CD4-positive, CD25-positive, alpha-beta regulatory T cell (primary cell): ENCODE data around the gene EXOC1. TPM values are rescaled to one million over a fixed set of nuclear protein-coding genes. Genes with fewer than 3 reads are reported as not detected.

Source experiments
- ATAC-seq, 2 donors: fragments of 150-1000 bp; cut with Tn5 transposase; one replicate each; pipeline ENCODE4 v1.10.0; 2021; ENCODE audit warnings: low read depth in 2 of 2, moderate number of reproducible peaks in 2 of 2, moderate library complexity in 1 of 2
- DNase-seq, 3 donors: peaks; one replicate each; pipeline versions ENCODE4 v3.0.0 to v3.0.0-alpha.2; 2012 to 2022; ENCODE audit warnings: mixed read lengths in 1 of 3
- H3K27ac ChIP-seq: one replicate; pipeline ENCODE4 v1.7.0; 2013; ENCODE audit warnings: mild to moderate bottlenecking, low read length; ENCODE audit not compliant: insufficient read depth, poor library complexity, severe bottlenecking
- H3K27me3 ChIP-seq: one replicate; pipeline ENCODE4 v1.7.0; 2013; ENCODE audit warnings: low read length; ENCODE audit not compliant: control insufficient read depth, insufficient read depth
- H3K36me3 ChIP-seq: one replicate; pipeline ENCODE4 v1.7.0; 2013; ENCODE audit warnings: mild to moderate bottlenecking, low read length, moderate library complexity; ENCODE audit not compliant: control insufficient read depth, insufficient read depth
- H3K4me1 ChIP-seq: 2 replicates; pipeline ENCODE4 v1.7.0; 2013; ENCODE audit warnings: mild to moderate bottlenecking, low read length; ENCODE audit not compliant: insufficient read depth, control insufficient read depth, poor library complexity, severe bottlenecking
- H3K4me3 ChIP-seq: one replicate; pipeline ENCODE4 v1.7.0; 2013; ENCODE audit warnings: low read depth, mild to moderate bottlenecking, low read length, moderate library complexity
- H3K9me3 ChIP-seq, 2 experiments: 1 replicate in 1 of 2; 2 replicates in 1 of 2; pipeline ENCODE4 v1.7.0; 2013; ENCODE audit warnings: low read length in 2 of 2, mild to moderate bottlenecking in 1 of 2, moderate library complexity in 1 of 2; ENCODE audit not compliant: control insufficient read depth in 2 of 2
- H3K27ac Mint-ChIP-seq, 3 donors: one replicate each; pipeline ENCODE4 v1.8.0; 2020 to 2022; ENCODE audit warnings: mild to moderate bottlenecking in 3 of 3, mixed read lengths in 3 of 3, moderate library complexity in 2 of 3
- H3K27me3 Mint-ChIP-seq: one replicate; pipeline ENCODE4 v1.8.0; 2022; ENCODE audit warnings: mild to moderate bottlenecking, mixed read lengths
- H3K36me3 Mint-ChIP-seq: one replicate; pipeline ENCODE4 v1.8.0; 2020; ENCODE audit warnings: mixed read lengths
- H3K4me1 Mint-ChIP-seq, 4 donors: one replicate each; pipeline ENCODE4 v1.8.0; 2020 to 2022; ENCODE audit warnings: mixed read lengths in 4 of 4, mild to moderate bottlenecking in 1 of 4
- H3K4me3 Mint-ChIP-seq, 4 donors: one replicate each; pipeline ENCODE4 v1.8.0; 2020 to 2022; ENCODE audit warnings: mild to moderate bottlenecking in 4 of 4, mixed read lengths in 4 of 4, moderate library complexity in 3 of 4
- H3K9me3 Mint-ChIP-seq, 7 donors: one replicate each; pipeline ENCODE4 v1.8.0; 2020 to 2022; ENCODE audit warnings: mixed read lengths in 7 of 7, mild to moderate bottlenecking in 3 of 7, moderate library complexity in 2 of 7
- polyA plus RNA-seq, 4 donors: library from polyadenylated mRNA; unstranded; fragments of 300-500 nt; fragmentation: Illumina TruSeq; gene quantifications; one replicate each; pipeline ENCODE4 v1.2.3, GENCODE V29; 2021
- total RNA-seq: library from RNA; stranded (reverse); gene quantifications from one replicate; pipeline ENCODE4 v1.2.3, GENCODE V29; 2022

EXOC1 gene, protein sequence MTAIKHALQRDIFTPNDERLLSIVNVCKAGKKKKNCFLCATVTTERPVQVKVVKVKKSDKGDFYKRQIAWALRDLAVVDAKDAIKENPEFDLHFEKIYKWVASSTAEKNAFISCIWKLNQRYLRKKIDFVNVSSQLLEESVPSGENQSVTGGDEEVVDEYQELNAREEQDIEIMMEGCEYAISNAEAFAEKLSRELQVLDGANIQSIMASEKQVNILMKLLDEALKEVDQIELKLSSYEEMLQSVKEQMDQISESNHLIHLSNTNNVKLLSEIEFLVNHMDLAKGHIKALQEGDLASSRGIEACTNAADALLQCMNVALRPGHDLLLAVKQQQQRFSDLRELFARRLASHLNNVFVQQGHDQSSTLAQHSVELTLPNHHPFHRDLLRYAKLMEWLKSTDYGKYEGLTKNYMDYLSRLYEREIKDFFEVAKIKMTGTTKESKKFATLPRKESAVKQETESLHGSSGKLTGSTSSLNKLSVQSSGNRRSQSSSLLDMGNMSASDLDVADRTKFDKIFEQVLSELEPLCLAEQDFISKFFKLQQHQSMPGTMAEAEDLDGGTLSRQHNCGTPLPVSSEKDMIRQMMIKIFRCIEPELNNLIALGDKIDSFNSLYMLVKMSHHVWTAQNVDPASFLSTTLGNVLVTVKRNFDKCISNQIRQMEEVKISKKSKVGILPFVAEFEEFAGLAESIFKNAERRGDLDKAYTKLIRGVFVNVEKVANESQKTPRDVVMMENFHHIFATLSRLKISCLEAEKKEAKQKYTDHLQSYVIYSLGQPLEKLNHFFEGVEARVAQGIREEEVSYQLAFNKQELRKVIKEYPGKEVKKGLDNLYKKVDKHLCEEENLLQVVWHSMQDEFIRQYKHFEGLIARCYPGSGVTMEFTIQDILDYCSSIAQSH
- total RNA-seq (23.3 TPM), polyA plus RNA-seq (10 to 100 TPM; 14.8 to 24.3 (median 16.1) TPM)

- Histone ChIP-seq H3K27me3 (no peaks in the 10 kb centered on the region), H3K9me3 (no peaks in the 10 kb centered on the region), H3K4me3 (peak within 1 kb of the TSS; percentile 88), H3K27ac (peak within 1 kb of the TSS; percentile 85), H3K36me3 (peaks cover 10% of the 10 kb centered on the region), H3K4me1 (peaks cover 39% of the 10 kb centered on the region)
- Mint-ChIP-seq H3K36me3 (peaks cover 12% of the 10 kb centered on the region), H3K9me3 (peaks cover 0 to 4% (median 0%) of the 10 kb centered on the region in 7 donors), H3K27me3 (peaks cover 7% of the 10 kb centered on the region), H3K27ac (peak within 1 kb of the TSS; percentile 93 to 97 (median 95)), H3K4me3 (peak within 1 kb of the TSS in 1 of 4 donors; percentile 45), H3K4me1 (peaks cover 22 to 48% (median 37%) of the 10 kb centered on the region in 4 donors)
- ATAC-seq: peak; percentile 94
- DNase-seq: peak; percentile 93 to 97 (median 96)
Observed at GRCh38 chr4:55853484-55854046, at the start of gene EXOC1. EXOC1 (plus strand) TSS chr4:55853648; CDS start chr4:55858324, 4,676 bp downstream.

- Histone ChIP-seq H3K9me3 (no peaks in the 10 kb centered on the region), H3K4me3 (no peak overlapping the region), H3K36me3 (no peaks in the 10 kb centered on the region), H3K27me3 (peaks cover 2% of the 10 kb centered on the region), H3K4me1 (no peaks in the 10 kb centered on the region), H3K27ac (no peak overlapping the region)
- no peaks in the 10 kb centered on the region for H3K4me1 Mint-ChIP-seq
- DNase-seq (no peak), ATAC-seq (no peak)
- H3K27me3 Mint-ChIP-seq: peaks cover 22% of the 10 kb centered on the region
- H3K9me3 Mint-ChIP-seq: peaks cover 0 to 2% (median 0%) of the 10 kb centered on the region in 7 donors
- no peak overlapping the region for H3K27ac Mint-ChIP-seq
- H3K36me3 Mint-ChIP-seq: no peaks in the 10 kb centered on the region
- H3K4me3 Mint-ChIP-seq: no peak overlapping the region
Observed at GRCh38 chr4:55807556-55807955, 45.9 kb upstream of the EXOC1 start.

GRCh38 chr4:55808186-55808585 is 45.3 kb upstream of the EXOC1 start:
- Mint-ChIP-seq H3K9me3 (peaks cover 0 to 2% (median 0%) of the 10 kb centered on the region in 7 donors), H3K27me3 (peaks cover 25% of the 10 kb centered on the region), H3K27ac (no peak overlapping the region), H3K4me1 (no peaks in the 10 kb centered on the region), H3K4me3 (no peak overlapping the region), H3K36me3 (no peaks in the 10 kb centered on the region)
- Histone ChIP-seq H3K4me1 (no peaks in the 10 kb centered on the region), H3K27me3 (peaks cover 2% of the 10 kb centered on the region), H3K9me3 (no peaks in the 10 kb centered on the region), H3K27ac (no peak overlapping the region), H3K36me3 (no peaks in the 10 kb centered on the region), H3K4me3 (no peak overlapping the region)
- ATAC-seq (no peak), DNase-seq (no peak)

DNA sequence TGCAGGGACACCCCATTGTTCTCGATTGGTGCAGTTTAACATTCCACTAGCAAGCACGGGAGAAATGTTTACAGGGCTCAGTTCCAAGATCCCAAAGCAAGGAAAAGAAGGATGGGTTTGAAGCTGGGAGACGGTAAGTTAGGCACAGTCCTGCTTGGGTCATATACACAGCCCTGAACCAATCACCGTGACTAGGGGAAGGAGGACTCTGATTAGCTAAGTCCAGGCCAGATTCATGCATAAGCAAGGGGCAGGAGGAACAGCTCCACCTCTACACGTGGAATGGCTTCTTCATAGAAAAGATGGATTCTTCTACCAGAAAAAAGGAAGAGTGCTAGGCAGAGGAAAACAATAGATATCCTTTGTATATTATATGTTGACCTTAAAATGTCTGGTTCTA is 44.8 kb upstream of the EXOC1 start:
- H3K4me1 Mint-ChIP-seq: no peaks in the 10 kb centered on the region
- peaks cover 25% of the 10 kb centered on the region for H3K27me3 Mint-ChIP-seq
- H3K9me3 Mint-ChIP-seq: peaks cover 0 to 2% (median 0%) of the 10 kb centered on the region in 7 donors
- Histone ChIP-seq H3K4me3 (no peak overlapping the region), H3K36me3 (no peaks in the 10 kb centered on the region), H3K27ac (no peak overlapping the region), H3K27me3 (peaks cover 2% of the 10 kb centered on the region), H3K9me3 (no peaks in the 10 kb centered on the region), H3K4me1 (no peaks in the 10 kb centered on the region)
- H3K4me3 Mint-ChIP-seq: no peak overlapping the region
- ATAC-seq (no peak), DNase-seq (no peak)
- H3K27ac Mint-ChIP-seq: no peak overlapping the region
- no peaks in the 10 kb centered on the region for H3K36me3 Mint-ChIP-seq

GRCh38 chr4:55817691-55818090 is 35.8 kb upstream of the EXOC1 start:
- no peaks in the 10 kb centered on the region for H3K36me3 ChIP-seq
- ATAC-seq: no peak
- H3K27me3 Mint-ChIP-seq: peaks cover 20% of the 10 kb centered on the region
- no peak overlapping the region for H3K4me3 ChIP-seq
- H3K4me1 Mint-ChIP-seq: peaks cover 0 to 6% (median 4%) of the 10 kb centered on the region in 4 donors
- H3K4me1 ChIP-seq: no peaks in the 10 kb centered on the region
- no peak overlapping the region for H3K4me3 Mint-ChIP-seq
- H3K9me3 Mint-ChIP-seq: peaks cover 0 to 2% (median 0%) of the 10 kb centered on the region in 7 donors
- no peak overlapping the region for H3K27ac Mint-ChIP-seq
- DNase-seq: no peak
- H3K36me3 Mint-ChIP-seq: no peaks in the 10 kb centered on the region
- no peaks in the 10 kb centered on the region for H3K9me3 ChIP-seq
- no peak overlapping the region for H3K27ac ChIP-seq
- peaks cover 32% of the 10 kb centered on the region for H3K27me3 ChIP-seq

- Mint-ChIP-seq H3K9me3 (peaks cover 0 to 2% (median 0%) of the 10 kb centered on the region in 7 donors), H3K4me3 (peak within 1 kb of the TSS in 2 of 4 donors; percentile 41 to 52), H3K36me3 (no peaks in the 10 kb centered on the region), H3K27me3 (peaks cover 21% of the 10 kb centered on the region), H3K4me1 (peaks cover 0 to 6% (median 4%) of the 10 kb centered on the region in 4 donors), H3K27ac (peak within 1 kb of the TSS in 1 of 3 donors; percentile 25)
- no peaks in the 10 kb centered on the region for H3K36me3 ChIP-seq
- no peak within 1 kb of the TSS for H3K27ac ChIP-seq
- no peaks in the 10 kb centered on the region for H3K9me3 ChIP-seq
- ATAC-seq (no peak), DNase-seq (no peak)
- no peaks in the 10 kb centered on the region for H3K4me1 ChIP-seq
- peaks cover 34% of the 10 kb centered on the region for H3K27me3 ChIP-seq
- H3K4me3 ChIP-seq: no peak within 1 kb of the TSS
Observed at GRCh38 chr4:55819634-55820033, 33.8 kb upstream of the EXOC1 start, which contains the start of gene EXOC1L. EXOC1L (plus strand) TSS chr4:55819790; CDS start chr4:55820027, 237 bp downstream.

DNA sequence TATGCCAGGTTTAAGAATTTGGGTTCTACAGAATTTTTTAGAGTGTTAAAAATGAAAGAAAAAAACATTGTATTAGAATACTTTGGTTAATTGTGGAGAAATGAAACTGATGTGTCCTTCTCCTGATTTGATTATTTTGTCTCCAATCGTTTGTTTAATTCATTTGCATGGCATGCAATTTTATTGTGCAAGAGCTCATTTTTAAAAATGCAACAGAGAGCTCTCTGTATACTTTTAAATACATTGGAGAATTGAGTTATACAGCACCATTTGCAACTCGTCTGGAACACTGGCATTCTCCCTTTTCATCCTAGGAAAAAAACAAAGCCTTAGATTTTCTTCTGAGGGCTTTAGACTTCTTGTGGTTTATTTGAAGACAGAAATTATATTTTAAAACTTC is 33.2 kb upstream of the EXOC1 start:
- Mint-ChIP-seq H3K4me1 (peaks cover 0 to 6% (median 4%) of the 10 kb centered on the region in 4 donors), H3K4me3 (no peak overlapping the region), H3K36me3 (no peaks in the 10 kb centered on the region), H3K27me3 (peaks cover 26% of the 10 kb centered on the region), H3K9me3 (peaks cover 0 to 2% (median 0%) of the 10 kb centered on the region in 7 donors), H3K27ac (no peak overlapping the region)
- H3K36me3 ChIP-seq: no peaks in the 10 kb centered on the region
- no peaks in the 10 kb centered on the region for H3K9me3 ChIP-seq
- ATAC-seq (no peak), DNase-seq (no peak)
- no peaks in the 10 kb centered on the region for H3K4me1 ChIP-seq
- H3K4me3 ChIP-seq: no peak overlapping the region
- H3K27me3 ChIP-seq: peaks cover 36% of the 10 kb centered on the region
- H3K27ac ChIP-seq: no peak overlapping the region
